ENCODE measurements around the gene LCN6.
"Not testable (repeated sequence)": the region's sequence is repeated elsewhere in the genome, so short reads cannot be mapped to it uniquely, and the experiment has no call there.

LCN6 gene

GRCh38 chr9:136722093-136722968, 26.0 kb downstream of the LCN6 start:
- DNase-seq: no peak

- DNase-seq: no peak
Observed at GRCh38 chr9:136721339-136722092, 26.8 kb downstream of the LCN6 start.

- no peak for DNase-seq
Observed at GRCh38 chr9:136720898-136721338, 27.4 kb downstream of the LCN6 start.

GRCh38 chr9:136720251-136720897, 28.0 kb downstream of the LCN6 start:
- DNase-seq: peak; percentile 40

- no peak for DNase-seq
Observed at GRCh38 chr9:136719195-136719880, 29.0 kb downstream of the LCN6 start.

GRCh38 chr9:136718345-136719194, 29.8 kb downstream of the LCN6 start:
- DNase-seq: no peak

- DNase-seq: no peak
Observed at GRCh38 chr9:136717399-136717798, 30.9 kb downstream of the LCN6 start.

- DNase-seq: no peak
Observed at GRCh38 chr9:136714893-136715274, 33.4 kb downstream of the LCN6 start.

GRCh38 chr9:136714096-136714892, 34.0 kb downstream of the LCN6 start:
- DNase-seq: no peak

- no peak for DNase-seq
Observed at GRCh38 chr9:136713550-136713949, 34.8 kb downstream of the LCN6 start.

GRCh38 chr9:136712690-136713544, 35.4 kb downstream of the LCN6 start:
- DNase-seq: no peak

- DNase-seq: peak; percentile 42
Observed at GRCh38 chr9:136711751-136712689, 36.3 kb downstream of the LCN6 start, which contains the start of gene DIPK1B. TSS of gene DIPK1B (plus strand) at chr9:136712572. CDS start at chr9:136712666, 94 bp downstream.

GRCh38 chr9:136711219-136711648, 37.1 kb downstream of the LCN6 start:
- not testable (repeated sequence) for DNase-seq

GRCh38 chr9:136710543-136710942, 37.8 kb downstream of the LCN6 start:
- no peak for DNase-seq

- DNase-seq: no peak
Observed at GRCh38 chr9:136709454-136710109, 38.7 kb downstream of the LCN6 start.

GRCh38 chr9:136707849-136708517, 40.3 kb downstream of the LCN6 start:
- DNase-seq: no peak

- no peak for DNase-seq
Observed at GRCh38 chr9:136707011-136707410, 41.3 kb downstream of the LCN6 start.

GRCh38 chr9:136705564-136705963, 42.8 kb downstream of the LCN6 start:
- DNase-seq: no peak
